HCT116 (cell line): ENCODE measurements around the gene LAMC2. TPM values are rescaled to one million over a fixed set of nuclear protein-coding genes. Genes with fewer than 3 reads are reported as not detected.

Experiments used
- ATAC-seq: fragments of 200-7000 bp; cut with Tn5 transposase; 2 replicates; pipeline ENCODE4 v1.9.1; 2020; ENCODE audit warnings: mild to moderate bottlenecking, moderate library complexity
- BruUV-seq: library from RNA; stranded (reverse); fragments of 400-500 nt; replicated peaks from 2 replicates; lab custom pipeline; 2021; lab: Mats Ljungman, UMichigan
- CTCF ChIA-PET: fragments of 300-600 bp; sonication (Branson Sonifier 250); formaldehyde crosslinking; loops from one replicate; lab custom pipeline; 2021; ENCODE audit warnings: antibody characterized with exemption; lab: Charles Lee
- POLR2A ChIA-PET: fragments of 300-600, 350-600 bp; sonication (Branson Sonifier 250); formaldehyde crosslinking; loops from one replicate; lab custom pipeline; 2021; ENCODE audit warnings: antibody characterized with exemption; lab: Charles Lee
- RAD21 ChIA-PET, 2 experiments: fragments of 300-600 bp; sonication (Branson Sonifier 250); formaldehyde crosslinking; loops; one replicate each; lab custom pipeline; 2023; ENCODE audit warnings: low total read pairs in 2 of 2; ENCODE audit not compliant: uncharacterized antibody in 2 of 2, unreplicated experiment in 2 of 2, low non-redundant PET in 1 of 2; lab: Charles Lee
- DNase-seq: peaks from one replicate; pipeline ENCODE4 v3.0.0-alpha.2; 2010; ENCODE audit warnings: low read depth, low spot score
- H2AFZ ChIP-seq: fragments of 200-600 bp; shearing (Covaris generic), sonication (generic); 2 replicates; pipeline ENCODE4 v1.6.1; 2017; ENCODE audit warnings: low read depth, mixed run types, mixed read lengths, antibody characterized with exemption, low read length; ENCODE audit not compliant: poor library complexity, severe bottlenecking
- H3K27ac ChIP-seq: 2 replicates; pipeline ENCODE4 v1.5.1; 2012; ENCODE audit warnings: low read depth, low read length
- H3K27me3 ChIP-seq: fragments of 200-600 bp; sonication (generic); 2 replicates; pipeline ENCODE4 v1.6.1; 2016; ENCODE audit warnings: mixed run types, low read length, mixed read lengths; ENCODE audit not compliant: insufficient read depth
- H3K36me3 ChIP-seq, 2 experiments: fragments of 200-500 bp in 1 of 2; fragments of 200-600 bp in 1 of 2; sonication (Bioruptor generic) in 1 of 2; sonication (generic) in 1 of 2; 2 replicates each; pipeline versions ENCODE4 v1.5.1 to v1.6.1; 2014 to 2016; ENCODE audit warnings: low read length in 2 of 2, inconsistent platforms in 1 of 2, mixed read lengths in 1 of 2, mixed run types in 1 of 2; ENCODE audit not compliant: insufficient read depth in 2 of 2, control insufficient read depth in 1 of 2
- H3K4me1 ChIP-seq, 2 experiments: fragments of 200-600 bp in 1 of 2; sonication (generic) in 1 of 2; 2 replicates each; pipeline versions ENCODE4 v1.5.1 to v1.6.1; 2012 to 2017; ENCODE audit warnings: low read length in 2 of 2, inconsistent platforms in 1 of 2, mild to moderate bottlenecking in 1 of 2, mixed read lengths in 1 of 2, mixed run types in 1 of 2, moderate library complexity in 1 of 2; ENCODE audit not compliant: insufficient read depth in 2 of 2, control insufficient read depth in 1 of 2
- H3K4me2 ChIP-seq: fragments of 200-600 bp; sonication (generic); 2 replicates; pipeline ENCODE4 v1.6.1; 2017; ENCODE audit warnings: mixed run types, low read length, mixed read lengths
- H3K4me3 ChIP-seq, 2 experiments: fragments of 200-600 bp in 1 of 2; sonication (generic) in 1 of 2; replicated peaks in 1 of 2; 2 replicates each; pipeline ENCODE4 v1.5.1; 2011 to 2016; ENCODE audit warnings: low read length in 2 of 2, control low read depth in 1 of 2, low read depth in 1 of 2, mild to moderate bottlenecking in 1 of 2, mixed read lengths in 1 of 2, mixed run types in 1 of 2
- H3K79me2 ChIP-seq: fragments of 200-600 bp; sonication (generic); 2 replicates; pipeline ENCODE4 v1.6.1; 2017; ENCODE audit warnings: mild to moderate bottlenecking, mixed run types, low read length, moderate library complexity, mixed read lengths; ENCODE audit not compliant: insufficient read depth
- H3K9ac ChIP-seq: fragments of 200-600 bp; sonication (generic); 2 replicates; pipeline ENCODE4 v1.6.1; 2016; ENCODE audit warnings: low read length, mixed read lengths
- H3K9me2 ChIP-seq: fragments of 200-600 bp; sonication (generic), shearing (Covaris generic); 2 replicates; pipeline ENCODE4 v1.6.1; 2017; ENCODE audit warnings: mixed run types, mild to moderate bottlenecking, moderate library complexity; ENCODE audit not compliant: insufficient read depth
- H3K9me3 ChIP-seq, 2 experiments: fragments of 200-500 bp in 1 of 2; fragments of 200-600 bp in 1 of 2; sonication (Bioruptor generic) in 1 of 2; sonication (generic) in 1 of 2; 2 replicates each; pipeline ENCODE4 v1.6.1; 2014 to 2017; ENCODE audit warnings: low read length in 2 of 2, mixed read lengths in 2 of 2, inconsistent platforms in 1 of 2, low read depth in 1 of 2, mild to moderate bottlenecking in 1 of 2, mixed run types in 1 of 2, moderate library complexity in 1 of 2; ENCODE audit not compliant: control insufficient read depth in 1 of 2, insufficient read depth in 1 of 2
- H4K20me1 ChIP-seq: fragments of 200-600 bp; sonication (generic), shearing (Covaris generic); 2 replicates; pipeline ENCODE4 v1.6.1; 2017; ENCODE audit warnings: mixed run types, mild to moderate bottlenecking, moderate library complexity; ENCODE audit not compliant: insufficient read depth
- CBX3 ChIP-seq: IDR thresholded peaks from 2 replicates; pipeline ENCODE4 v1.6.1; 2012; ENCODE audit warnings: low read depth
- EGR1 ChIP-seq: IDR thresholded peaks from 2 replicates; pipeline ENCODE4 v1.6.1; 2012; ENCODE audit warnings: low read depth
- ELF1 ChIP-seq: IDR thresholded peaks from 2 replicates; pipeline ENCODE4 v1.6.1; 2012; ENCODE audit warnings: low read depth, borderline replicate concordance
- EZH2 ChIP-seq: fragments of 200-600 bp; sonication (generic); IDR thresholded peaks from 2 replicates; pipeline ENCODE4 v1.6.1; 2017; ENCODE audit warnings: antibody characterized with exemption, mixed run types
- JUND ChIP-seq: IDR thresholded peaks from 2 replicates; pipeline ENCODE4 v1.6.1; 2012
- POLR2A ChIP-seq: IDR thresholded peaks from 2 replicates; pipeline ENCODE4 v1.7.0; 2011; ENCODE audit warnings: borderline replicate concordance; ENCODE audit not compliant: insufficient read depth, insufficient read length; ENCODE audit errors: extremely low read depth
- RAD21 ChIP-seq: IDR thresholded peaks from 2 replicates; pipeline ENCODE4 v1.6.1; 2012; ENCODE audit warnings: low read depth, mild to moderate bottlenecking
- YY1 ChIP-seq: IDR thresholded peaks from 2 replicates; pipeline ENCODE4 v1.6.1; 2011; ENCODE audit warnings: low read length, low read depth, moderate library complexity, mild to moderate bottlenecking; ENCODE audit not compliant: insufficient replicate concordance; ENCODE audit errors: extremely low read depth
- ZFX ChIP-seq: fragments of 450-650 bp; IDR thresholded peaks from 2 replicates; pipeline ENCODE4 v1.6.1; 2017
- ZNF274 ChIP-seq: fragments of 200-500 bp; sonication (Bioruptor generic); IDR thresholded peaks from 2 replicates; pipeline ENCODE4 v1.6.1; 2014; ENCODE audit warnings: mild to moderate bottlenecking, low read depth, low read length, inconsistent platforms
- intact Hi-C: fragments of 100-400 bp; cut with micrococcal nuclease; formaldehyde crosslinking; loops from 2 replicates; pipeline ENCODE4 v1.10.0; 2022
- total RNA-seq: library from RNA; stranded (reverse); gene quantifications from one replicate; pipeline ENCODE4 v1.2.1, GENCODE V29; 2021; ENCODE audit not compliant: unreplicated experiment
- TF ChIP-seq, protein P1 (sequence below): IDR thresholded peaks from 2 replicates; pipeline ENCODE4 v1.6.1; 2012
- TF ChIP-seq, protein P2 (sequence below): IDR thresholded peaks from 2 replicates; pipeline ENCODE4 v1.6.1; 2011; ENCODE audit warnings: mild to moderate bottlenecking, low read length, moderate library complexity; ENCODE audit not compliant: insufficient replicate concordance; ENCODE audit errors: extremely low read depth
- TF ChIP-seq, protein P3 (sequence below): IDR thresholded peaks from 2 replicates; pipeline ENCODE4 v1.6.1; 2012; ENCODE audit warnings: low read depth
- TF ChIP-seq, protein P4 (sequence below): IDR thresholded peaks from 2 replicates; pipeline ENCODE4 v1.6.1; 2012

The LAMC2 gene
- total RNA-seq, 1 experiment from 2014 or later: 22.2 TPM

DNA sequence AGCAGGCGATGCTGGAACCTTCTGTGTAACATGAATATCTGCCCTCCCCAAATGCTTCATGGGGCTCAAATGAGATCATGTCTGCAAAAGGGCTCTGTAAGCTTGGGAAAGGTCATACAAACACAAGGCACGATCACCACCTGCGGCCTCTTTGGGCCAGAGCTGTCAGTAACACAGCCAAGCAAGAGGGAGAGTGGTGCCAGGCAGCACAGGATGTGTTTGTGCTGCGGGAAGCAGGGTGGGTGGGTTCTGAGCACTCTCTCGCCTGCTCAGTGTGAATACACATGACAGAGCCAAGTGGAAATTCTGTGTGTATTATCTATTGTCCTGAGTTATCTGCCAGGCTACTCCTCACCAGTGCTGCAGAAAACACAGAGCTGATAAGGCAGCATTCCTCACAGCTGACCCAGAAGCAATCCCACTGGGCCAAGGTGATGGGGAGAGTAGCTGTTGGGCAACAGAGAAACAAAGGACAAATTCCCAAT is 101.2 kb downstream of the LAMC2 start:
- H3K27ac ChIP-seq: no peak overlapping the region
- H4K20me1 ChIP-seq: no peaks in the 10 kb centered on the region
- no peaks in the 10 kb centered on the region for H3K79me2 ChIP-seq
- no peaks in the 10 kb centered on the region for H3K36me3 ChIP-seq
- ChIA-PET RAD21 (no interaction called here), POLR2A (no interaction called here), CTCF (no interaction called here)
- H3K4me2 ChIP-seq: no peak overlapping the region
- H3K27me3 ChIP-seq: no peaks in the 10 kb centered on the region
- TF ChIP-seq, protein P1, sequence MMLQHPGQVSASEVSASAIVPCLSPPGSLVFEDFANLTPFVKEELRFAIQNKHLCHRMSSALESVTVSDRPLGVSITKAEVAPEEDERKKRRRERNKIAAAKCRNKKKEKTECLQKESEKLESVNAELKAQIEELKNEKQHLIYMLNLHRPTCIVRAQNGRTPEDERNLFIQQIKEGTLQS: no peak
- TF ChIP-seq ZNF274: no peak
- no peak for TF ChIP-seq EZH2
- no peak for TF ChIP-seq RAD21
- no peak for TF ChIP-seq CBX3
- TF ChIP-seq ZFX: no peak
- no peak for TF ChIP-seq POLR2A
- no peak for TF ChIP-seq EGR1
- no peak for TF ChIP-seq ELF1
- intact Hi-C loops: no loop called here
- H3K4me3 ChIP-seq: no peak overlapping the region
- H3K9me2 ChIP-seq: no peaks in the 10 kb centered on the region
- 0 out of 4 replicates have a peak, but pooled peaks cover 0 to 2% of the 10 kb centered on the region in 2 experiments for H3K9me3 ChIP-seq
- ATAC-seq (no peak), DNase-seq (no peak)
- no peaks in the 10 kb centered on the region for H3K4me1 ChIP-seq
- H3K9ac ChIP-seq: no peak overlapping the region
- H2AFZ ChIP-seq: no peak overlapping the region
- BruUV-seq: no TSS peak

DNA sequence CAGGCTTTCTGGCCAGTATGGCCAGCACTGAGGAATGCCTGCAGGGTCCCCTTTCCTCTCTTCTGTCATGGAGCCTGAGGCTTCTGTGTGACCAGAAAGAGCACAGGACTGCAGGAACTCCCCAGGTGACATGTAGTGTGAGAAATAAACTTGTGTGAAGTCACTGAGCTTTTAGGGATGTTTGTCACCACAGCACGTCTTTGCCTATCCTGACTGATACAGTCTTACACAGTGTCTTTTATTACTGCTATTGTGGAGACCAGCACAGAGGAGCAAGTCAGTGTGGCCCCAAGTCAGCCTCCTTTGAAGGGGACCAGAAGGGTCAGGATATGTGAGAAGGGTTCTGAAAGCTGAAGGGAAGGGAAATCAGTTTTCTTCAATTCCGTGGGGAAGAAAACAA is 102.5 kb downstream of the LAMC2 start:
- ChIA-PET CTCF (no interaction called here), RAD21 (no interaction called here), POLR2A (no interaction called here)
- Histone ChIP-seq H4K20me1 (no peaks in the 10 kb centered on the region), H3K9me3 (0 out of 4 replicates have a peak, but pooled peaks cover 0 to 2% of the 10 kb centered on the region in 2 experiments), H3K9me2 (no peaks in the 10 kb centered on the region), H3K27ac (no peak overlapping the region), H3K4me2 (no peak overlapping the region), H3K9ac (no peak overlapping the region), H2AFZ (no peak overlapping the region), H3K4me3 (no peak overlapping the region), H3K36me3 (no peaks in the 10 kb centered on the region), H3K79me2 (no peaks in the 10 kb centered on the region), H3K4me1 (no peaks in the 10 kb centered on the region), H3K27me3 (no peaks in the 10 kb centered on the region)
- DNase-seq (no peak), ATAC-seq (no peak)
- intact Hi-C loops: no loop called here
- BruUV-seq: no TSS peak
- TF ChIP-seq, protein P2, sequence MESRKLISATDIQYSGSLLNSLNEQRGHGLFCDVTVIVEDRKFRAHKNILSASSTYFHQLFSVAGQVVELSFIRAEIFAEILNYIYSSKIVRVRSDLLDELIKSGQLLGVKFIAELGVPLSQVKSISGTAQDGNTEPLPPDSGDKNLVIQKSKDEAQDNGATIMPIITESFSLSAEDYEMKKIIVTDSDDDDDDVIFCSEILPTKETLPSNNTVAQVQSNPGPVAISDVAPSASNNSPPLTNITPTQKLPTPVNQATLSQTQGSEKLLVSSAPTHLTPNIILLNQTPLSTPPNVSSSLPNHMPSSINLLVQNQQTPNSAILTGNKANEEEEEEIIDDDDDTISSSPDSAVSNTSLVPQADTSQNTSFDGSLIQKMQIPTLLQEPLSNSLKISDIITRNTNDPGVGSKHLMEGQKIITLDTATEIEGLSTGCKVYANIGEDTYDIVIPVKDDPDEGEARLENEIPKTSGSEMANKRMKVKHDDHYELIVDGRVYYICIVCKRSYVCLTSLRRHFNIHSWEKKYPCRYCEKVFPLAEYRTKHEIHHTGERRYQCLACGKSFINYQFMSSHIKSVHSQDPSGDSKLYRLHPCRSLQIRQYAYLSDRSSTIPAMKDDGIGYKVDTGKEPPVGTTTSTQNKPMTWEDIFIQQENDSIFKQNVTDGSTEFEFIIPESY: no peak
- TF ChIP-seq JUND (no peak), POLR2A (no peak), EGR1 (no peak), ELF1 (no peak), ZFX (no peak), RAD21 (no peak), YY1 (no peak)
- TF ChIP-seq, protein P1: no peak
- TF ChIP-seq, protein P3, sequence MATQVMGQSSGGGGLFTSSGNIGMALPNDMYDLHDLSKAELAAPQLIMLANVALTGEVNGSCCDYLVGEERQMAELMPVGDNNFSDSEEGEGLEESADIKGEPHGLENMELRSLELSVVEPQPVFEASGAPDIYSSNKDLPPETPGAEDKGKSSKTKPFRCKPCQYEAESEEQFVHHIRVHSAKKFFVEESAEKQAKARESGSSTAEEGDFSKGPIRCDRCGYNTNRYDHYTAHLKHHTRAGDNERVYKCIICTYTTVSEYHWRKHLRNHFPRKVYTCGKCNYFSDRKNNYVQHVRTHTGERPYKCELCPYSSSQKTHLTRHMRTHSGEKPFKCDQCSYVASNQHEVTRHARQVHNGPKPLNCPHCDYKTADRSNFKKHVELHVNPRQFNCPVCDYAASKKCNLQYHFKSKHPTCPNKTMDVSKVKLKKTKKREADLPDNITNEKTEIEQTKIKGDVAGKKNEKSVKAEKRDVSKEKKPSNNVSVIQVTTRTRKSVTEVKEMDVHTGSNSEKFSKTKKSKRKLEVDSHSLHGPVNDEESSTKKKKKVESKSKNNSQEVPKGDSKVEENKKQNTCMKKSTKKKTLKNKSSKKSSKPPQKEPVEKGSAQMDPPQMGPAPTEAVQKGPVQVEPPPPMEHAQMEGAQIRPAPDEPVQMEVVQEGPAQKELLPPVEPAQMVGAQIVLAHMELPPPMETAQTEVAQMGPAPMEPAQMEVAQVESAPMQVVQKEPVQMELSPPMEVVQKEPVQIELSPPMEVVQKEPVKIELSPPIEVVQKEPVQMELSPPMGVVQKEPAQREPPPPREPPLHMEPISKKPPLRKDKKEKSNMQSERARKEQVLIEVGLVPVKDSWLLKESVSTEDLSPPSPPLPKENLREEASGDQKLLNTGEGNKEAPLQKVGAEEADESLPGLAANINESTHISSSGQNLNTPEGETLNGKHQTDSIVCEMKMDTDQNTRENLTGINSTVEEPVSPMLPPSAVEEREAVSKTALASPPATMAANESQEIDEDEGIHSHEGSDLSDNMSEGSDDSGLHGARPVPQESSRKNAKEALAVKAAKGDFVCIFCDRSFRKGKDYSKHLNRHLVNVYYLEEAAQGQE: no peak
- TF ChIP-seq, protein P4, sequence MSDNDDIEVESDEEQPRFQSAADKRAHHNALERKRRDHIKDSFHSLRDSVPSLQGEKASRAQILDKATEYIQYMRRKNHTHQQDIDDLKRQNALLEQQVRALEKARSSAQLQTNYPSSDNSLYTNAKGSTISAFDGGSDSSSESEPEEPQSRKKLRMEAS: no peak
